K562 (cell line): ENCODE data around the gene DYNLT4. TPM values are rescaled to one million over a fixed set of nuclear protein-coding genes. Genes with fewer than 3 reads are reported as not detected.

Source experiments
- CBX1 ChIP-seq: sonication (generic); IDR thresholded peaks from 2 replicates; pipeline ENCODE4 v1.6.1; 2016; ENCODE audit warnings: antibody characterized with exemption, low read depth, mild to moderate bottlenecking
- CCAR2 ChIP-seq: fragments of 200-400 bp; formaldehyde crosslinking; IDR thresholded peaks from 2 replicates; pipeline ENCODE4 v1.6.1; 2017; ENCODE audit warnings: mild to moderate bottlenecking, low read depth, low read length
- CEBPZ ChIP-seq: fragments of 150-350 bp; IDR thresholded peaks from 2 replicates; pipeline ENCODE4 v1.6.1; 2014; ENCODE audit warnings: low read depth, mild to moderate bottlenecking, low read length, borderline replicate concordance
- E2F4 ChIP-seq: sonication (generic); formaldehyde crosslinking; IDR thresholded peaks from 2 replicates; pipeline ENCODE4 v1.8.0; 2022; ENCODE audit warnings: mild to moderate bottlenecking, low read depth, missing genetic modification reagents
- HMG20A ChIP-seq: fragments of 450-650 bp; formaldehyde crosslinking; conservative IDR thresholded peaks from 2 replicates; pipeline ENCODE4 v1.4.0; 2020; ENCODE audit warnings: mild to moderate bottlenecking, mixed read lengths
- KLF6 ChIP-seq: fragments of 250-450 bp; sonication (Bioruptor Pico); IDR thresholded peaks from 2 replicates; pipeline ENCODE4 v1.4.0; 2020; ENCODE audit warnings: mild to moderate bottlenecking, moderate library complexity, borderline replicate concordance
- MYC ChIP-seq, 2 experiments: fragments of 250-450 bp in 1 of 2; sonication (Bioruptor Pico) in 1 of 2; IDR thresholded peaks; 2 replicates each; pipeline versions ENCODE4 v1.5.1 to v1.6.1; 2012 to 2021; ENCODE audit warnings: low read depth in 2 of 2, borderline replicate concordance in 1 of 2, improper control_type of control experiment in 1 of 2, low read length in 1 of 2, mild to moderate bottlenecking in 1 of 2, moderate library complexity in 1 of 2
- NFE2L1 ChIP-seq: fragments of 450-650 bp; IDR thresholded peaks from 2 replicates; pipeline ENCODE4 v1.6.1; 2016; ENCODE audit warnings: missing genetic modification characterization, low read depth, mild to moderate bottlenecking, missing compliant biosample characterization, moderate library complexity, borderline replicate concordance
- SP2 ChIP-seq: IDR thresholded peaks from 2 replicates; pipeline ENCODE4 v1.6.1; 2011; ENCODE audit warnings: mild to moderate bottlenecking, low read depth, low read length, moderate library complexity; ENCODE audit not compliant: poor library complexity, severe bottlenecking; ENCODE audit errors: extremely low read depth
- SUPT5H ChIP-seq: fragments of 450-650 bp; IDR thresholded peaks from 2 replicates; pipeline ENCODE4 v1.6.1; 2016
- XRCC5 ChIP-seq: fragments of 200-400 bp; formaldehyde crosslinking; IDR thresholded peaks from 2 replicates; pipeline ENCODE4 v1.6.1; 2017; ENCODE audit warnings: low read depth, mild to moderate bottlenecking, low read length
- ZKSCAN1 ChIP-seq: fragments of 150-350 bp; IDR thresholded peaks from 2 replicates; pipeline ENCODE4 v1.6.1; 2016; ENCODE audit warnings: low read depth, low read length
- ZNF133 ChIP-seq: fragments of 250-450 bp; sonication (Bioruptor Pico); IDR thresholded peaks from 2 replicates; pipeline ENCODE4 v1.4.0; 2020; ENCODE audit warnings: mild to moderate bottlenecking
- ZNF134 ChIP-seq: fragments of 250-450 bp; sonication (Bioruptor Pico); conservative IDR thresholded peaks from 2 replicates; pipeline ENCODE4 v1.4.0; 2020
- ZNF408 ChIP-seq: fragments of 250-450 bp; sonication (Bioruptor Pico); IDR thresholded peaks from 2 replicates; pipeline ENCODE4 v1.4.0; 2020; ENCODE audit warnings: low read depth, mild to moderate bottlenecking, moderate library complexity
- ZNF551 ChIP-seq: fragments of 250-450 bp; sonication (Bioruptor Pico); IDR thresholded peaks from 2 replicates; pipeline ENCODE4 v1.5.0; 2021; ENCODE audit warnings: mild to moderate bottlenecking, moderate library complexity
- ZNF668 ChIP-seq: fragments of 250-450 bp; sonication (Bioruptor Pico); IDR thresholded peaks from 2 replicates; pipeline ENCODE4 v1.8.0; 2022; ENCODE audit warnings: mild to moderate bottlenecking, inconsistent platforms
- ZSCAN29 ChIP-seq: fragments of 450-650 bp; IDR thresholded peaks from 2 replicates; pipeline ENCODE4 v1.6.1; 2017
- polyA plus RNA-seq, 8 experiments: library from polyadenylated mRNA; depleted of rRNA in 4 of 8; stranded (reverse) in 5 of 8; unstranded in 3 of 8; fragments of >200 nt; fragmentation: Nextera tagmentation in 2 of 8; fragmentation: Illumina TruSeq in 1 of 8; extraction: Ambion mirVana in 2 of 8; extraction: Trizol in 1 of 8; gene quantifications; 2 replicates each; pipeline versions ENCODE4 v1.2.1 to v1.2.3, GENCODE V29; 2011 to 2014; ENCODE audit warnings: inconsistent platforms in 1 of 8, missing spikeins in 1 of 8
- total RNA-seq, 7 experiments: library from RNA; depleted of rRNA in 6 of 7; stranded (reverse); fragments of >200 nt in 6 of 7; fragmentation: Illumina TruSeq in 2 of 7; extraction: Trizol in 2 of 7; gene quantifications; 2 replicates each; pipeline versions ENCODE4 v1.2.1 to v1.2.3, GENCODE V29; 2011 to 2021; ENCODE audit warnings: low replicate concordance in 1 of 7
- TF ChIP-seq, protein P1 (sequence below): sonication (generic); formaldehyde crosslinking; IDR thresholded peaks from 2 replicates; pipeline ENCODE4 v1.8.1; 2023; ENCODE audit warnings: missing genetic modification reagents, mild to moderate bottlenecking, borderline replicate concordance

DYNLT4 gene
- total and polyA plus RNA-seq, 9 of the 15 experiments (the other 6 are each of a cell fraction or from before 2014, with no cell fraction given), result 0.29 to 0.73 TPM; not detected in 7

- no peak for TF ChIP-seq ZNF134
- TF ChIP-seq ZNF133 (CRISPR knock-in tag), result no peak
- TF ChIP-seq ZNF668 (CRISPR knock-in tag), result no peak
- no peak for TF ChIP-seq CCAR2
- TF ChIP-seq ZKSCAN1, result no peak
- TF ChIP-seq SUPT5H, result peak; percentile 39; the same call in 1 of the 2 replicates
- no peak for TF ChIP-seq MYC (IDR thresholded peaks at IDR 0.05; ENCODE audit: low read depth, low read length)
- TF ChIP-seq MYC (CRISPR knock-in tag; IDR thresholded peaks at IDR 0.05; ENCODE audit: borderline replicate concordance, low read depth), result 0 out of 2 replicates have a peak, but pooled peaks have one; percentile 36
- no peak for TF ChIP-seq NFE2L1 (tag)
- no peak for TF ChIP-seq ZNF408
- no peak for TF ChIP-seq CBX1
- no peak for TF ChIP-seq XRCC5
- no peak for TF ChIP-seq SP2
- TF ChIP-seq ZSCAN29, result no peak
- TF ChIP-seq, protein P1, sequence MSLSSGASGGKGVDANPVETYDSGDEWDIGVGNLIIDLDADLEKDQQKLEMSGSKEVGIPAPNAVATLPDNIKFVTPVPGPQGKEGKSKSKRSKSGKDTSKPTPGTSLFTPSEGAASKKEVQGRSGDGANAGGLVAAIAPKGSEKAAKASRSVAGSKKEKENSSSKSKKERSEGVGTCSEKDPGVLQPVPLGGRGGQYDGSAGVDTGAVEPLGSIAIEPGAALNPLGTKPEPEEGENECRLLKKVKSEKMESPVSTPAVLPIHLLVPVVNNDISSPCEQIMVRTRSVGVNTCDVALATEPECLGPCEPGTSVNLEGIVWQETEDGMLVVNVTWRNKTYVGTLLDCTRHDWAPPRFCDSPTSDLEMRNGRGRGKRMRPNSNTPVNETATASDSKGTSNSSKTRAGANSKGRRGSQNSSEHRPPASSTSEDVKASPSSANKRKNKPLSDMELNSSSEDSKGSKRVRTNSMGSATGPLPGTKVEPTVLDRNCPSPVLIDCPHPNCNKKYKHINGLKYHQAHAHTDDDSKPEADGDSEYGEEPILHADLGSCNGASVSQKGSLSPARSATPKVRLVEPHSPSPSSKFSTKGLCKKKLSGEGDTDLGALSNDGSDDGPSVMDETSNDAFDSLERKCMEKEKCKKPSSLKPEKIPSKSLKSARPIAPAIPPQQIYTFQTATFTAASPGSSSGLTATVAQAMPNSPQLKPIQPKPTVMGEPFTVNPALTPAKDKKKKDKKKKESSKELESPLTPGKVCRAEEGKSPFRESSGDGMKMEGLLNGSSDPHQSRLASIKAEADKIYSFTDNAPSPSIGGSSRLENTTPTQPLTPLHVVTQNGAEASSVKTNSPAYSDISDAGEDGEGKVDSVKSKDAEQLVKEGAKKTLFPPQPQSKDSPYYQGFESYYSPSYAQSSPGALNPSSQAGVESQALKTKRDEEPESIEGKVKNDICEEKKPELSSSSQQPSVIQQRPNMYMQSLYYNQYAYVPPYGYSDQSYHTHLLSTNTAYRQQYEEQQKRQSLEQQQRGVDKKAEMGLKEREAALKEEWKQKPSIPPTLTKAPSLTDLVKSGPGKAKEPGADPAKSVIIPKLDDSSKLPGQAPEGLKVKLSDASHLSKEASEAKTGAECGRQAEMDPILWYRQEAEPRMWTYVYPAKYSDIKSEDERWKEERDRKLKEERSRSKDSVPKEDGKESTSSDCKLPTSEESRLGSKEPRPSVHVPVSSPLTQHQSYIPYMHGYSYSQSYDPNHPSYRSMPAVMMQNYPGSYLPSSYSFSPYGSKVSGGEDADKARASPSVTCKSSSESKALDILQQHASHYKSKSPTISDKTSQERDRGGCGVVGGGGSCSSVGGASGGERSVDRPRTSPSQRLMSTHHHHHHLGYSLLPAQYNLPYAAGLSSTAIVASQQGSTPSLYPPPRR, result no peak
- TF ChIP-seq CEBPZ, result no peak
- TF ChIP-seq E2F4 (CRISPR knock-in tag), result no peak
- TF ChIP-seq KLF6 (CRISPR knock-in tag), result no peak
- TF ChIP-seq HMG20A (CRISPR knock-in tag), result no peak
- no peak for TF ChIP-seq ZNF551 (CRISPR knock-in tag)
Measured at GRCh38 chr1:44842862-44843655, 35.9 kb upstream of the DYNLT4 start, which contains the start of gene PTCH2 (continued).
